Measurements from ENCODE around the gene RHBDD1.

- no peak for TF ChIP-seq CTCF (IDR thresholded peaks at IDR 0.05)
- TF ChIP-seq POLR2AphosphoS5 (IDR thresholded peaks at IDR 0.05), result no peak
These were observed 39.8 kb downstream of the RHBDD1 start for GRCh38 chr2:226875438-226876225.

Data from stomach (tissue), 4 donors.